Activated B cell treated with CpG ODN at 0.5 μM for 24 hours (primary cell): ENCODE measurements around the gene DZIP1L. TPM values are rescaled to one million over a fixed set of nuclear protein-coding genes. Genes with fewer than 3 reads are reported as not detected.

Experiments used
- ATAC-seq: fragments of 200-7000 bp; cut with Tn5 transposase; one replicate; pipeline ENCODE4 v1.10.0; 2021; ENCODE audit warnings: low read depth, mild to moderate bottlenecking, moderate library complexity
- CTCF ChIA-PET: fragments of 350-600 bp; sonication (Branson Sonifier 250); formaldehyde crosslinking; loops from one replicate; lab custom pipeline; 2021; ENCODE audit warnings: antibody characterized with exemption; lab: Charles Lee
- POLR2A ChIA-PET: fragments of 350-600 bp; sonication (Branson Sonifier 250); formaldehyde crosslinking; loops from one replicate; lab custom pipeline; 2021; ENCODE audit warnings: antibody characterized with exemption; lab: Charles Lee
- DNase-seq: peaks from one replicate; pipeline ENCODE4 v3.0.0; 2022
- H3K27ac Mint-ChIP-seq: one replicate; pipeline ENCODE4 v1.8.0; 2020; ENCODE audit warnings: mixed read lengths
- H3K27me3 Mint-ChIP-seq: one replicate; pipeline ENCODE4 v1.8.0; 2021; ENCODE audit warnings: mixed read lengths
- H3K36me3 Mint-ChIP-seq: one replicate; pipeline ENCODE4 v1.8.0; 2021; ENCODE audit warnings: low read depth, mixed read lengths
- H3K4me1 Mint-ChIP-seq: one replicate; pipeline ENCODE4 v1.8.0; 2021; ENCODE audit warnings: mixed read lengths
- H3K4me3 Mint-ChIP-seq: one replicate; pipeline ENCODE4 v1.8.0; 2020; ENCODE audit warnings: mild to moderate bottlenecking, mixed read lengths
- H3K9me3 Mint-ChIP-seq: one replicate; pipeline ENCODE4 v1.8.0; 2020; ENCODE audit warnings: mixed read lengths
- intact Hi-C: fragments of 100-400 bp; cut with micrococcal nuclease; formaldehyde crosslinking; loops from one replicate; pipeline ENCODE4 v1.15.1; 2024
- total RNA-seq: library from RNA; stranded (reverse); gene quantifications from 2 replicates; pipeline ENCODE4 v1.2.3, GENCODE V29; 2022
- TF ChIP-seq, protein P1 (sequence below): fragments of 200-600 bp; IDR thresholded peaks from one replicate; pipeline ENCODE4 v1.8.0; 2022; ENCODE audit warnings: antibody characterized with exemption, mild to moderate bottlenecking

The DZIP1L gene
- total RNA-seq, 1 donor from 2014 or later: not detected

- DNase-seq (no peak), ATAC-seq (no peak)
- POLR2A ChIA-PET: no interaction called here
- no peaks in the 10 kb centered on the region for H3K9me3 Mint-ChIP-seq
- intact Hi-C loops: no loop called here
- CTCF ChIA-PET: interaction anchor here (0.9 kb wide), 1 partner anchor 18 kb away, joined by 3 read pairs; no protein-coding TSS in a partner anchor
- peaks cover 23% of the 10 kb centered on the region for H3K27me3 Mint-ChIP-seq
- H3K27ac Mint-ChIP-seq: no peak overlapping the region
- H3K4me3 Mint-ChIP-seq: no peak overlapping the region
- H3K36me3 Mint-ChIP-seq: no peaks in the 10 kb centered on the region
- TF ChIP-seq, protein P1, sequence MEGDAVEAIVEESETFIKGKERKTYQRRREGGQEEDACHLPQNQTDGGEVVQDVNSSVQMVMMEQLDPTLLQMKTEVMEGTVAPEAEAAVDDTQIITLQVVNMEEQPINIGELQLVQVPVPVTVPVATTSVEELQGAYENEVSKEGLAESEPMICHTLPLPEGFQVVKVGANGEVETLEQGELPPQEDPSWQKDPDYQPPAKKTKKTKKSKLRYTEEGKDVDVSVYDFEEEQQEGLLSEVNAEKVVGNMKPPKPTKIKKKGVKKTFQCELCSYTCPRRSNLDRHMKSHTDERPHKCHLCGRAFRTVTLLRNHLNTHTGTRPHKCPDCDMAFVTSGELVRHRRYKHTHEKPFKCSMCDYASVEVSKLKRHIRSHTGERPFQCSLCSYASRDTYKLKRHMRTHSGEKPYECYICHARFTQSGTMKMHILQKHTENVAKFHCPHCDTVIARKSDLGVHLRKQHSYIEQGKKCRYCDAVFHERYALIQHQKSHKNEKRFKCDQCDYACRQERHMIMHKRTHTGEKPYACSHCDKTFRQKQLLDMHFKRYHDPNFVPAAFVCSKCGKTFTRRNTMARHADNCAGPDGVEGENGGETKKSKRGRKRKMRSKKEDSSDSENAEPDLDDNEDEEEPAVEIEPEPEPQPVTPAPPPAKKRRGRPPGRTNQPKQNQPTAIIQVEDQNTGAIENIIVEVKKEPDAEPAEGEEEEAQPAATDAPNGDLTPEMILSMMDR: no peak
- no peaks in the 10 kb centered on the region for H3K4me1 Mint-ChIP-seq
Measured at GRCh38 chr3:138034918-138035317, 80.5 kb downstream of the DZIP1L start.

DNA sequence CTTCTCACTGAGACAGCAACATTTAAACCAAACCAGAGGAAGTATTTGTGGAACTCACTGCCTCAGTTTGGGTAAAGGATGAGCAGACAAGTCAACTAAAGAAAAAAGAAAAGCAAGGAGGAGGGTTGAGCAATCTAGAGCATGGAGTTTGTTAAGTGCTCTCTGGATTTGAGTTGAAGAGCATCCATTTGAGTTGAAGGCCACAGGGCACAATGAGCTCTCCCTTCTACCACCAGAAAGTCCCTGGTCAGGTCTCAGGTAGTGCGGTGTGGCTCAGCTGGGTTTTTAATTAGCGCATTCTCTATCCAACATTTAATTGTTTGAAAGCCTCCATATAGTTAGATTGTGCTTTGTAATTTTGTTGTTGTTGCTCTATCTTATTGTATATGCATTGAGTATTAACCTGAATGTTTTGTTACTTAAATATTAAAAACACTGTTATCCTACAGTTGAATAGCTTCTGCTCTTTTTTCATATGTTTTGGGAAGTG is 82.2 kb downstream of the DZIP1L start:
- no peak overlapping the region for H3K4me3 Mint-ChIP-seq
- ATAC-seq (no peak), DNase-seq (no peak)
- POLR2A ChIA-PET: no interaction called here
- no peak overlapping the region for H3K27ac Mint-ChIP-seq
- H3K27me3 Mint-ChIP-seq: peaks cover 23% of the 10 kb centered on the region
- H3K36me3 Mint-ChIP-seq: no peaks in the 10 kb centered on the region
- intact Hi-C loops: no loop called here
- H3K9me3 Mint-ChIP-seq: no peaks in the 10 kb centered on the region
- CTCF ChIA-PET: no interaction called here
- H3K4me1 Mint-ChIP-seq: no peaks in the 10 kb centered on the region
- TF ChIP-seq, protein P1: no peak

GRCh38 chr3:138032567-138032966 is 82.8 kb downstream of the DZIP1L start:
- H3K4me1 Mint-ChIP-seq: no peaks in the 10 kb centered on the region
- peaks cover 18% of the 10 kb centered on the region for H3K27me3 Mint-ChIP-seq
- CTCF ChIA-PET: no interaction called here
- POLR2A ChIA-PET: no interaction called here
- H3K9me3 Mint-ChIP-seq: no peaks in the 10 kb centered on the region
- no peak for DNase-seq
- H3K27ac Mint-ChIP-seq: no peak overlapping the region
- H3K36me3 Mint-ChIP-seq: no peaks in the 10 kb centered on the region
- H3K4me3 Mint-ChIP-seq: no peak overlapping the region
- TF ChIP-seq, protein P1: no peak
- intact Hi-C loops: no loop called here
- no peak for ATAC-seq

- DNase-seq (no peak), ATAC-seq (no peak)
- peaks cover 14% of the 10 kb centered on the region for H3K27me3 Mint-ChIP-seq
- intact Hi-C loops: no loop called here
- no peak overlapping the region for H3K27ac Mint-ChIP-seq
- ChIA-PET POLR2A (no interaction called here), CTCF (no interaction called here)
- no peaks in the 10 kb centered on the region for H3K4me1 Mint-ChIP-seq
- H3K9me3 Mint-ChIP-seq: no peaks in the 10 kb centered on the region
- H3K4me3 Mint-ChIP-seq: no peak overlapping the region
- TF ChIP-seq, protein P1: no peak
- H3K36me3 Mint-ChIP-seq: no peaks in the 10 kb centered on the region
Measured at GRCh38 chr3:138031536-138031935, 83.9 kb downstream of the DZIP1L start.

- H3K9me3 Mint-ChIP-seq: no peaks in the 10 kb centered on the region
- H3K27me3 Mint-ChIP-seq: peaks cover 18% of the 10 kb centered on the region
- ATAC-seq (no peak), DNase-seq (no peak)
- ChIA-PET CTCF (no interaction called here), POLR2A (no interaction called here)
- no peaks in the 10 kb centered on the region for H3K4me1 Mint-ChIP-seq
- intact Hi-C loops: no loop called here
- H3K4me3 Mint-ChIP-seq: no peak overlapping the region
- no peak overlapping the region for H3K27ac Mint-ChIP-seq
- H3K36me3 Mint-ChIP-seq: no peaks in the 10 kb centered on the region
- TF ChIP-seq, protein P1: no peak
Measured at GRCh38 chr3:138030734-138031280, 84.6 kb downstream of the DZIP1L start.
